HCT116 (cell line): ENCODE measurements around the gene C4orf50. TPM values are rescaled to one million over a fixed set of nuclear protein-coding genes. Genes with fewer than 3 reads are reported as not detected.

Source experiments
- ATAC-seq: fragments of 200-7000 bp; cut with Tn5 transposase; 2 replicates; pipeline ENCODE4 v1.9.1; 2020; ENCODE audit warnings: mild to moderate bottlenecking, moderate library complexity
- BruUV-seq: library from RNA; stranded (reverse); fragments of 400-500 nt; replicated peaks from 2 replicates; lab custom pipeline; 2021; lab: Mats Ljungman, UMichigan
- CTCF ChIA-PET: fragments of 300-600 bp; sonication (Branson Sonifier 250); formaldehyde crosslinking; loops from one replicate; lab custom pipeline; 2021; ENCODE audit warnings: antibody characterized with exemption; lab: Charles Lee
- POLR2A ChIA-PET: fragments of 300-600, 350-600 bp; sonication (Branson Sonifier 250); formaldehyde crosslinking; loops from one replicate; lab custom pipeline; 2021; ENCODE audit warnings: antibody characterized with exemption; lab: Charles Lee
- RAD21 ChIA-PET, 2 experiments: fragments of 300-600 bp; sonication (Branson Sonifier 250); formaldehyde crosslinking; loops; one replicate each; lab custom pipeline; 2023; ENCODE audit warnings: low total read pairs in 2 of 2; ENCODE audit not compliant: uncharacterized antibody in 2 of 2, unreplicated experiment in 2 of 2, low non-redundant PET in 1 of 2; lab: Charles Lee
- DNase-seq: peaks from one replicate; pipeline ENCODE4 v3.0.0-alpha.2; 2010; ENCODE audit warnings: low read depth, low spot score
- H2AFZ ChIP-seq: fragments of 200-600 bp; shearing (Covaris generic), sonication (generic); 2 replicates; pipeline ENCODE4 v1.6.1; 2017; ENCODE audit warnings: low read depth, mixed run types, mixed read lengths, antibody characterized with exemption, low read length; ENCODE audit not compliant: poor library complexity, severe bottlenecking
- H3K27ac ChIP-seq: 2 replicates; pipeline ENCODE4 v1.5.1; 2012; ENCODE audit warnings: low read depth, low read length
- H3K27me3 ChIP-seq: fragments of 200-600 bp; sonication (generic); 2 replicates; pipeline ENCODE4 v1.6.1; 2016; ENCODE audit warnings: mixed run types, low read length, mixed read lengths; ENCODE audit not compliant: insufficient read depth
- H3K36me3 ChIP-seq, 2 experiments: fragments of 200-500 bp in 1 of 2; fragments of 200-600 bp in 1 of 2; sonication (Bioruptor generic) in 1 of 2; sonication (generic) in 1 of 2; 2 replicates each; pipeline versions ENCODE4 v1.5.1 to v1.6.1; 2014 to 2016; ENCODE audit warnings: low read length in 2 of 2, inconsistent platforms in 1 of 2, mixed read lengths in 1 of 2, mixed run types in 1 of 2; ENCODE audit not compliant: insufficient read depth in 2 of 2, control insufficient read depth in 1 of 2
- H3K4me1 ChIP-seq, 2 experiments: fragments of 200-600 bp in 1 of 2; sonication (generic) in 1 of 2; 2 replicates each; pipeline versions ENCODE4 v1.5.1 to v1.6.1; 2012 to 2017; ENCODE audit warnings: low read length in 2 of 2, inconsistent platforms in 1 of 2, mild to moderate bottlenecking in 1 of 2, mixed read lengths in 1 of 2, mixed run types in 1 of 2, moderate library complexity in 1 of 2; ENCODE audit not compliant: insufficient read depth in 2 of 2, control insufficient read depth in 1 of 2
- H3K4me2 ChIP-seq: fragments of 200-600 bp; sonication (generic); 2 replicates; pipeline ENCODE4 v1.6.1; 2017; ENCODE audit warnings: mixed run types, low read length, mixed read lengths
- H3K4me3 ChIP-seq, 2 experiments: fragments of 200-600 bp in 1 of 2; sonication (generic) in 1 of 2; replicated peaks in 1 of 2; 2 replicates each; pipeline ENCODE4 v1.5.1; 2011 to 2016; ENCODE audit warnings: low read length in 2 of 2, control low read depth in 1 of 2, low read depth in 1 of 2, mild to moderate bottlenecking in 1 of 2, mixed read lengths in 1 of 2, mixed run types in 1 of 2
- H3K79me2 ChIP-seq: fragments of 200-600 bp; sonication (generic); 2 replicates; pipeline ENCODE4 v1.6.1; 2017; ENCODE audit warnings: mild to moderate bottlenecking, mixed run types, low read length, moderate library complexity, mixed read lengths; ENCODE audit not compliant: insufficient read depth
- H3K9ac ChIP-seq: fragments of 200-600 bp; sonication (generic); 2 replicates; pipeline ENCODE4 v1.6.1; 2016; ENCODE audit warnings: low read length, mixed read lengths
- H3K9me2 ChIP-seq: fragments of 200-600 bp; sonication (generic), shearing (Covaris generic); 2 replicates; pipeline ENCODE4 v1.6.1; 2017; ENCODE audit warnings: mixed run types, mild to moderate bottlenecking, moderate library complexity; ENCODE audit not compliant: insufficient read depth
- H3K9me3 ChIP-seq, 2 experiments: fragments of 200-500 bp in 1 of 2; fragments of 200-600 bp in 1 of 2; sonication (Bioruptor generic) in 1 of 2; sonication (generic) in 1 of 2; 2 replicates each; pipeline ENCODE4 v1.6.1; 2014 to 2017; ENCODE audit warnings: low read length in 2 of 2, mixed read lengths in 2 of 2, inconsistent platforms in 1 of 2, low read depth in 1 of 2, mild to moderate bottlenecking in 1 of 2, mixed run types in 1 of 2, moderate library complexity in 1 of 2; ENCODE audit not compliant: control insufficient read depth in 1 of 2, insufficient read depth in 1 of 2
- H4K20me1 ChIP-seq: fragments of 200-600 bp; sonication (generic), shearing (Covaris generic); 2 replicates; pipeline ENCODE4 v1.6.1; 2017; ENCODE audit warnings: mixed run types, mild to moderate bottlenecking, moderate library complexity; ENCODE audit not compliant: insufficient read depth
- CBX3 ChIP-seq: IDR thresholded peaks from 2 replicates; pipeline ENCODE4 v1.6.1; 2012; ENCODE audit warnings: low read depth
- CEBPB ChIP-seq: IDR thresholded peaks from 2 replicates; pipeline ENCODE4 v1.6.1; 2012; ENCODE audit warnings: low read depth
- CTCF ChIP-seq, 3 experiments: fragments of 200-600 bp in 1 of 3; sonication (generic) in 1 of 3; IDR thresholded peaks in 2 of 3; conservative IDR thresholded peaks in 1 of 3; 2 replicates each; pipeline ENCODE4 v1.5.1; 2012 to 2017; ENCODE audit warnings: low read depth in 2 of 3, low read length in 2 of 3, antibody characterized with exemption in 1 of 3, borderline replicate concordance in 1 of 3, control low read depth in 1 of 3, mild to moderate bottlenecking in 1 of 3, mixed read lengths in 1 of 3, mixed run types in 1 of 3, moderate library complexity in 1 of 3; ENCODE audit not compliant: insufficient read depth in 1 of 3
- EGR1 ChIP-seq: IDR thresholded peaks from 2 replicates; pipeline ENCODE4 v1.6.1; 2012; ENCODE audit warnings: low read depth
- ELF1 ChIP-seq: IDR thresholded peaks from 2 replicates; pipeline ENCODE4 v1.6.1; 2012; ENCODE audit warnings: low read depth, borderline replicate concordance
- EZH2phosphoT487 ChIP-seq: fragments of 200-600 bp; IDR thresholded peaks from 2 replicates; pipeline ENCODE4 v1.6.1; 2018; ENCODE audit warnings: antibody characterized with exemption, borderline replicate concordance
- FOSL1 ChIP-seq: IDR thresholded peaks from 2 replicates; pipeline ENCODE4 v1.6.1; 2012; ENCODE audit warnings: low read depth
- JUND ChIP-seq: IDR thresholded peaks from 2 replicates; pipeline ENCODE4 v1.6.1; 2012
- MAX ChIP-seq: IDR thresholded peaks from 2 replicates; pipeline ENCODE4 v1.6.1; 2012
- POLR2A ChIP-seq: IDR thresholded peaks from 2 replicates; pipeline ENCODE4 v1.7.0; 2011; ENCODE audit warnings: borderline replicate concordance; ENCODE audit not compliant: insufficient read depth, insufficient read length; ENCODE audit errors: extremely low read depth
- REST ChIP-seq: IDR thresholded peaks from 2 replicates; pipeline ENCODE4 v1.6.1; 2012; ENCODE audit warnings: low read depth
- SP1 ChIP-seq: IDR thresholded peaks from 2 replicates; pipeline ENCODE4 v1.6.1; 2012; ENCODE audit warnings: low read depth
- SRF ChIP-seq: IDR thresholded peaks from 2 replicates; pipeline ENCODE4 v1.6.1; 2012; ENCODE audit warnings: low read depth
- TCF7L2 ChIP-seq: IDR thresholded peaks from 2 replicates; pipeline ENCODE4 v1.7.0; 2011; ENCODE audit warnings: borderline replicate concordance, inconsistent platforms; ENCODE audit not compliant: insufficient read depth, insufficient read length; ENCODE audit errors: extremely low read depth
- YY1 ChIP-seq: IDR thresholded peaks from 2 replicates; pipeline ENCODE4 v1.6.1; 2011; ENCODE audit warnings: low read length, low read depth, moderate library complexity, mild to moderate bottlenecking; ENCODE audit not compliant: insufficient replicate concordance; ENCODE audit errors: extremely low read depth
- ZBTB33 ChIP-seq: IDR thresholded peaks from 2 replicates; pipeline ENCODE4 v1.6.1; 2011; ENCODE audit warnings: mild to moderate bottlenecking, low read length, moderate library complexity; ENCODE audit not compliant: insufficient replicate concordance; ENCODE audit errors: extremely low read depth
- ZFX ChIP-seq: fragments of 450-650 bp; IDR thresholded peaks from 2 replicates; pipeline ENCODE4 v1.6.1; 2017
- ZNF274 ChIP-seq: fragments of 200-500 bp; sonication (Bioruptor generic); IDR thresholded peaks from 2 replicates; pipeline ENCODE4 v1.6.1; 2014; ENCODE audit warnings: mild to moderate bottlenecking, low read depth, low read length, inconsistent platforms
- intact Hi-C: fragments of 100-400 bp; cut with micrococcal nuclease; formaldehyde crosslinking; loops from 2 replicates; pipeline ENCODE4 v1.10.0; 2022
- total RNA-seq: library from RNA; stranded (reverse); gene quantifications from one replicate; pipeline ENCODE4 v1.2.1, GENCODE V29; 2021; ENCODE audit not compliant: unreplicated experiment

The C4orf50 gene
- total RNA-seq, 1 experiment from 2014 or later, result not detected

GRCh38 chr4:5913454-5913853 is 104.8 kb downstream of the C4orf50 start:
- POLR2A ChIA-PET, result no interaction called here
- no peak for DNase-seq
- TF ChIP-seq CTCF (IDR thresholded peaks at IDR 0.05 in 2 of 3, conservative IDR thresholded peaks at IDR 0.05 in 1 of 3; ENCODE audit: borderline replicate concordance in 1 of 3, insufficient read depth in 1 of 3, low read depth in 2 of 3, low read length in 2 of 3), result no peak
- TF ChIP-seq ZNF274, result no peak
- TF ChIP-seq ZBTB33, result no peak
- TF ChIP-seq POLR2A, result no peak
- TF ChIP-seq CEBPB, result no peak
- TF ChIP-seq JUND, result no peak
- no peak for TF ChIP-seq SP1
- no peak for TF ChIP-seq CBX3
- TF ChIP-seq EZH2phosphoT487, result no peak
- TF ChIP-seq YY1, result no peak
- TF ChIP-seq FOSL1, result no peak
- TF ChIP-seq MAX, result no peak
- no peak for TF ChIP-seq EGR1
- TF ChIP-seq SRF, result no peak
- no peak for TF ChIP-seq ZFX
- no peak for TF ChIP-seq REST
- no peak for TF ChIP-seq TCF7L2
- TF ChIP-seq ELF1, result no peak
- Histone ChIP-seq H3K9ac (no peak overlapping the region), H3K4me1 (no peaks in the 10 kb centered on the region; a peak in 1 of 4 replicates), H3K27ac (no peak overlapping the region), H3K4me3 (no peak overlapping the region), H3K27me3 (peaks cover 23% of the 10 kb centered on the region), H3K9me2 (no peaks in the 10 kb centered on the region), H3K4me2 (no peak overlapping the region), H3K36me3 (no peaks in the 10 kb centered on the region), H4K20me1 (no peaks in the 10 kb centered on the region), H3K79me2 (no peaks in the 10 kb centered on the region), H3K9me3 (no peaks in the 10 kb centered on the region), H2AFZ (no peak overlapping the region)
- CTCF ChIA-PET, result no interaction called here
- ATAC-seq, result no peak
- RAD21 ChIA-PET, result no interaction called here
- BruUV-seq, result no TSS peak
- intact Hi-C loops, result no loop called here
